Stimulated activated CD8-positive, alpha-beta memory T cell treated with anti-CD3 and anti-CD28 coated beads, Interleukin-4, amount 100 ng/mL, for 48 hours (primary cell): Measurements from ENCODE around the gene TCFL5.
A peak's percentile ranks its signal among the peaks of the same experiment; 100 is the strongest.
"Not testable (repeated sequence)": the region's sequence is repeated elsewhere in the genome, so short reads cannot be mapped to it uniquely, and the experiment has no call there.

Experiments
- DNase-seq: peaks from one replicate; pipeline ENCODE4 v3.0.0-alpha.2; 2020

TCFL5 gene

GRCh38 chr20:62879275-62880146 lies 17.9 kb upstream of the TCFL5 start:
- no peak for DNase-seq

- no peak for DNase-seq
Measured at GRCh38 chr20:62878244-62879038, 16.8 kb upstream of the TCFL5 start.

DNA sequence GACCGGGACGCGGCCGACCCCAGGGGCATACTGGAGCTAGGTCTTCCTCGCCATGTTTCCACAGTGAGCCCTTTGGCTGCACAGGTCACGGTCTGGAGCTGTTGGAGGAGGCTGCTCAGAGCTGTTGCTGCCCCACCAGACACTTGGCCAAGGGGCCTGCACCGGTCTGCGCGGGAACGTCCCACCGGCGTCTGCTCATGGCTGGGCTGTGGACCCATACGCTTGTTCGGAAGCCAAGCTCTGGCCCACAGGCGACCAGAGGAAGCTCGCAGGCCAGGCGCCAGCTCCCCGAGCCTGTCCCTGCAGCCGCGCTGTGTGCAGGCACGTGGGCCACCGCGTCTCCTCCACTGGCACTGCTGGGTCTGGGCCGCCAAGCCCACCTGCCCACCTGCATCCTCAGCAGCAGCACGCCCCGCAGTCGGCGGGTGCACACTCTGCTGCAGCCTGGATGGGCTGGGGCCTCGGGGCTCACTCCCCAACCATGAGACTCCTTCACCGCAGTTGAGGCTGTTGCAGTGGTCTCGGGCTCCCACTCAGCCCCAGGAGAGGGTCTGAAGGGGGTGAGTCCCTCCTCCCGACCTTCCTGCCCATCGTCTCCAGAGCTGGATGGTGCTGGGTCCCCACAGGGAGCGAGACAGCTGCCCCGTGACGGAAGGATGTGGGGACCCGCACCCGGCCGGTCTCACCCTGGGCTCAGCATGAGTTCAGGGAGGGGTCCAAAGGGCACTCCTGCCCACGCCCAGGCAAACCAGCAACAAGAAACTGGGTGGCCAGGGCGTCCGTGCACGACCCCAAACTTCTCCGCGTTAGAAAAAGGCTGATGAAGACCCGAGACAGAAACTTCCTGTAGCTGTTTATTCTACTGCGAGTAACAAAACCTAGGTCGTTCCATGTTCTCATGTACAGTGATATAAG lies 15.5 kb upstream of the TCFL5 start:
- DNase-seq = no peak

- DNase-seq = no peak
Measured at GRCh38 chr20:62876501-62876901, 14.9 kb upstream of the TCFL5 start.

GRCh38 chr20:62875419-62876361 lies 14.1 kb upstream of the TCFL5 start:
- DNase-seq = no peak

DNA sequence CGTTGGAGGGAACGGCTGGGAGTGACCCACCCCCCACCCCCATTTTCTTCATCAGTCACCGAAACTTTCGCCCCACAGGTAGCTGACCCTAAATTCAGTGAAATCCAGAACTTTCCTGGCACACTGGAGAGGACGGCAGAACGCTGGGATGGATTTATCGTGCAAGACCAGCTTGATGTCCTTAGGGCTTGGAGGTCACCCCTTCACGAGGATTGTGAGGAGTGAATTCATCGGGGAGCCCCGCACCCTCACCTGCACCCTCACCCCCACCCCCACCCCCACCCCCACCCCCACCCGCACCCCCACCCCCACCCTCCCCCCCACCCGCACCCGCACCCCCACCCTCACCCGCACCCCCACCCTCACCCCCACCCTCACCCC lies 13.3 kb upstream of the TCFL5 start:
- no peak for DNase-seq

- DNase-seq = peak; percentile 65
Measured at GRCh38 chr20:62873681-62874031, 12.0 kb upstream of the TCFL5 start.

DNA sequence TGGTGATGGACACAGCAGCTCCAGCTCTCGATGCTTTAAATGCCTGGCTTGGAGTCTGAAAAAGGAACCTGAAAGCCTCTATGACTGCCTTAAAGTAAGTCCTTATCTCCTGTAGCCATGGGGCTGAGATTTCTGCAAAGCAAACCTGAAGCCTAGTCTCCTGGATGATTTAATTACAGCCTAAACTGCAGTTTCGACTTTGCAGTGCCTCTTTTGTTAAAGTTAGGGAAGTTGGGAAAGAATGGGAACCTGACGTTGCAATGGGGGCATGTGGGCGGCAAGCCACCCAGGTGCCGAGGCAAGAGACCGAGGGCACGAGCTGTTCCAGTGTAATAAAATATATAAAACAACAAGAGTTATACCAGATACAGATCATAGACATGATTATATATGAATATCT lies 11.7 kb upstream of the TCFL5 start:
- no peak for DNase-seq

- DNase-seq = no peak
Measured at GRCh38 chr20:62872862-62873261, 11.2 kb upstream of the TCFL5 start.

DNA sequence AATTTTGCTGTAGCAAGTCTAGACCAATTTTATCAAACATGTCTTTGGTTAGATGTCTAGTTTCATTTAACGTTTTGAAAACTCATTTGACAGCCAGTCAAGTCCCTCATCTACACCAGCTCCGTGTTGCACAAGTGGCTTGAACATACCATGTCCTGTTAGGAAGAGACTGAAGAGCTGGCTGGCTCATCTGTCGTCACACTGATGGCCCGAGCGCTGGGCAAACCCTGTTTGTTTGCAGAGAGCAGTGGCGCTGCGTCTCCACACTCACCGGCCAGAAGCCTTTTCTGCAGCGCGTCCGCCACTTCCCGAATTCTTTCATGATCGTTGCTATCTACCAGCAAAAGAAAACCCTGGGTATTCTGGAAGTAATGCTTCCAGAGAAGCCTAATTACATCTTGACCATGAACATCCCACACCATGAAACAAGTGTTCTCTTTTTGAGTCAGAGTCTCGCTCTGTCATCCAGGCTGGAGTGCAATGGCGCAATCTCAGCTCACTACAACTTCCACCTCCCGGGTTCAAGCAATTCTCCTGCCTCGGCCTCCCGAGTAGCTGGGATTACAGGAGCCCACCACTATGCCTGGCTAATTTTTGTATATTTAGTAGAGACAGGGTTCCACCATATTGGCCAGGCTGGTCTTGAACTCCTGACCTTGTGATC lies 10.7 kb upstream of the TCFL5 start:
- no peak for DNase-seq

DNA sequence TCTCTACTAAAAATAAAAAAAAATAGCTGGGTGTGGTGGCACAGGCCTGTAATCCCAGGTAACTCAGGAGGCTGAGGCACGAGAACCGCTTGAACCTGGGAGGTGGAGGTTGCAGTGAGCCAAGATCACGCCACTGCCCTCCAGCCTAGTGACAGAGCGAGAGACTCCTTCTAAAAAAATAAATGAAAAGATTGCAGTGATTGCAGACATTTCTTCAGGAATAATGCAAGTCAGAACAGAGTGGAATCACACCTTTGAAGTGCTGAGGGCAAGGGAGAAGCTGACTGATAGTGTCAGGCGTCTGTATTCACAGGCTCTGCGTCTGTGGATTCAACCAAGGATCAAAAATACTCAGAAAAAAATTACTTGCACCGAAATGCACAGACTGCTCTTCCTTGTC lies 2.6 kb upstream of the TCFL5 start:
- no peak for DNase-seq

DNA sequence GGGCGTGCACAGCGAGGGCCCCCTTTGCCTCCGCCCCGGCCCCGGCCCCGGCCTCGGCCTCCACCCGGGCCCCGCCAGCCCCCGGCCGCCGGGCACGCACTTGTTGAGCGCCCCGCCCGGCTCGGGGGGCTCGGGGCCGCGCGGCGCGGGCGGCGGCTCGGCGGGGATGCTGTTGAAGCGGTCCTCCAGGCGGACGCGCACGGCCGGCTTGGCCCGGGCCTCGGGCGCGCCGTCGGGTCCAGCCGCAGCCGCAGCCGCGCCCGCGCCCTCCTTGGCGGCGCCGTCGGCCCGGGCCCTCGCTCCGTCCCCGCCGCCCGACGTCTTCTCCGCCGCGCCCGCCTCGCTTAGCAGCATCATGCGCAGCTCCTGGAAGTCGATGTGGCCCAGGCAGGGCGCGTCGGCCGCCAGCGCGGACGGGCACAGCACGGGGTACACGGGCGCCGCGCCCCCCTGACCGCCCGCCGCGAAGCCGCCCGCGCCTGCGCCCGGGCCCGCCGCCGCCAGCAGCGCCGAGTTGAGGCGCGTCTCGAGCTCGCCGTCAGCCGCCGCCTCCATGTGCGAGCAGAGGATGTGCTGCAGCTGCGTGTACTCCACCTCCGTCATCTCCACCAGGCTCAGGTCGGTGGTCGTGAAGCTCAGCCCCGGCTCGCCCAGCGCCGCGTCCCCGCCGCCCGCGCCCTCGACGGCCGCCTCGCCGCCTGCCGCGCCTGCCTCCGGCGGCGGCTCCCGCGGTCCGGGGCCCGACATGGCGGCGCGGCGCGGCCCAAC lies 514 bp downstream of the TCFL5 start:
- DNase-seq = peak; percentile 46

GRCh38 chr20:62860391-62860923 lies 1.2 kb downstream of the TCFL5 start:
- no peak for DNase-seq

GRCh38 chr20:62859721-62860120 lies 1.9 kb downstream of the TCFL5 start:
- no peak for DNase-seq

GRCh38 chr20:62858058-62858830 lies 3.4 kb downstream of the TCFL5 start:
- no peak for DNase-seq

DNA sequence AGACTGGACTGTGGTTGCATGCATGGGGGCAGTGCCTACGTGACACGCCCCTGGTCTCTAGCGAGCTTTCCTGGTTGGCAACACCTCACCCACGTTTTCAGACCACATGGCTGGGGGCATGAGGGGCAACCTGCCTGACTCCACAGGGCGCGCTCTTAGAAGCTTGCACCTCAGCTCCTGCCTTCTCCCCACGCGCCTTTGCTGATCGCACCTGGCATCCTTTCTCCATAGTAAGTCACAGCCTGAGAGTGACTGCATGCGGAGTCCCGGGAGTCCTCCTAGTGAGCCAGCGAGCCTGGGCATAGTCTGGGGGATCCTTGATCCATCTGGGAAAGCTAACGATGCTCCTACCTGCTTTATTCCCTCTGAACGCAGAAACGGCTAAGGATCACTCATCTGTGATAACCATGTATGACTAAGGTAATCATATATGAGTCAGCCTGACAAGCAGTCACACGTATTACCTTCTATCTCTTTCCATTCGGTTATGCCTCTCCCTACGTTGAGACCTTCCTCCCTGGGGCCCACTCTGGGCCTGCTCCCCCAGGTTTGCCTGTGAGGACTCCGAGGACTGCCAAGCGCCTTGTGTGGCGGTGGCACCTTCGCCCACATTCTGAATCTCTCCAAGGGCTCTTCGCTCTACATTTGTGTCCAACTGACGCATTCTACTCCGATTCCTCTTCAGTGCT lies 4.5 kb downstream of the TCFL5 start:
- DNase-seq = no peak

DNA sequence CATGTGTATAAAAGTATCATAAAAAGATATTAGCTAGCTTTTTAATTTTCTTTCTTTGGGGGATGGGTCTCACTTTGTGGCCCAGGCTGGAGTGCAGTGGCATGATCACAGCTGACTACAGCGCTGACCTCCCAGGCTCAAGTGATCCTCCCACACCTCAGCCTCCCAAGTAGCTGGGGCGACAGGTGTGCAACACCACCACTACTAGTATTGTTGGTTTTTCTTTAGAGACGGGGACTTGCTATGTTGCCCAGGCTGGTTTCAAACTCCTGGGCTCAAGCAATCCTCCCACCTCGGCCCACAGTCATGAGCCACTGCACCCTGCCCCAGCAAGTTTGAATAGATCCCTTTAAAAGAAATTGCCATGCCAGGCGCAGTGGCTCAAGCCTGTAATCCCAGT lies 6.5 kb downstream of the TCFL5 start:
- DNase-seq = no peak

- DNase-seq = no peak
Measured at GRCh38 chr20:62854121-62854520, 7.5 kb downstream of the TCFL5 start.

DNA sequence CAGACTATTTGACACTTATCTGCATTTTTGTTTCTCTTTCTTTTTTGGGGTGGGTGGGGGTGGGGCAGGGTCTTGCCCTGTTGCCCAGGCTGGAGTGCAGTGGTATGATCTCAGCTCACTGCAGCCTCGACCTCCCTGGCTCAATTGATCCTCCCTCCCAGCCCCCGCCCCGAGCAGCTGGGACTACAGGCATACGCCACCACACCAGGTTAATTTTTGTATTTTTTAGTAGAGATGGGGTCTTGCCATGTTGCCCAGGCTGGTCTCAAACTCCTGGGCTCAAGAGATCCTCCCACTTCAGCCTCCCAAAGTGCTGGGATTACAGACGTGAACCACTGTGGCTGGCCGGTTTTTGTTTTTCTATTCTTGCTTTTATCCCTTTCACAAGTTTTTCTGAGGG lies 8.3 kb downstream of the TCFL5 start:
- not testable (repeated sequence) for DNase-seq
